GM12875 (cell line): Measurements from ENCODE around the gene GRIP1.

Experiments
- H3K4me3 ChIP-seq: one replicate; pipeline ENCODE4 v1.5.1; 2011; ENCODE audit warnings: low read depth, low read length, control low read depth
- CTCF ChIP-seq: IDR thresholded peaks from 2 replicates; pipeline ENCODE4 v1.5.1; 2011; ENCODE audit warnings: low read depth, mild to moderate bottlenecking, control low read depth, inconsistent platforms, low read length, moderate library complexity, borderline replicate concordance; ENCODE audit not compliant: insufficient read depth

The GRIP1 gene

GRCh38 chr12:66647034-66647691 lies 31.7 kb downstream of the GRIP1 start:
- no peak for TF ChIP-seq CTCF
- H3K4me3 ChIP-seq, result no peak overlapping the region

- no peak for TF ChIP-seq CTCF
- H3K4me3 ChIP-seq, result no peak overlapping the region
Measured at GRCh38 chr12:66644151-66644550, 34.7 kb downstream of the GRIP1 start.

GRCh38 chr12:66640691-66641460 lies 38.0 kb downstream of the GRIP1 start:
- no peak for TF ChIP-seq CTCF
- H3K4me3 ChIP-seq, result no peak overlapping the region

GRCh38 chr12:66638666-66639065 lies 40.2 kb downstream of the GRIP1 start:
- no peak for TF ChIP-seq CTCF
- H3K4me3 ChIP-seq, result no peak overlapping the region

GRCh38 chr12:66637699-66638301 lies 41.1 kb downstream of the GRIP1 start:
- TF ChIP-seq CTCF, result no peak
- H3K4me3 ChIP-seq, result no peak overlapping the region

- no peak overlapping the region for H3K4me3 ChIP-seq
- no peak for TF ChIP-seq CTCF
Measured at GRCh38 chr12:66636771-66637170, 42.1 kb downstream of the GRIP1 start.
